Measurements from ENCODE around the gene ST8SIA2. TPM values are rescaled to one million over a fixed set of nuclear protein-coding genes. Genes with fewer than 3 reads are reported as not detected.

The ST8SIA2 gene
- total RNA-seq, 2 experiments from 2014 or later: not detected

DNA sequence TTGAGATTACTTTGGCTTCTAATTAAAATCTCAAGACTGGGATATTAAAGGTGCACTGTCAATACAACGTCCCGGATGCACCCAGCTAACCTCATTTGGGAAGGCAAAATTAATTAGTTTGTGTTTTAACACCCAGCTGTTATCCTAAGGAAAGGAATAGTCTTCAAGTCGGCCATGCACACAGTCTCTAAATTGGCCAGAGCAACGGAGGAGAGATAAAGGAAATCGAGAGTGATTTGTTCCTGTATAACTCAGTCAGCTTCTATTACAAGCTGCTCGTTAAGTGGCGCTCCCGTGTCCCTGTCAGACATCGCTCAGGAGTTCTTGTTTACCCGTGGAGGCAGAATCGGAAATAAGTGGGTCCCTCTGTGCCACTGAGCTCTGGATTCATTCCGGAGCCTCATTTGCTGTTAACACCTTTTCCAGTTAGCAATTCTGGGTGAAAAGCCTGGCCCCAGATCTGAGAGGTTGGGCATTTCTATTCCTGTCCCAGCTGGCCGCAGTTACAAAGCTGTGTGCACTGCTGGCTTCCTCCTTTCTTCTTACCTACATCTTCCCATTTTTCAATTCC lies 63.9 kb downstream of the ST8SIA2 start:
- no peak for DNase-seq
- Histone ChIP-seq H3K36me3 (ENCODE audit: insufficient read depth, low read length) (no peaks in the 10 kb centered on the region), H3K27me3 (ENCODE audit: control insufficient read depth in 1 of 2, insufficient read depth in 2 of 2, low read length in 2 of 2) (peaks cover 0 to 5% of the 10 kb centered on the region in 2 experiments), H3K4me3 (ENCODE audit: low read length) (no peak overlapping the region), H3K9me3 (ENCODE audit: control insufficient read depth in 1 of 2, insufficient read depth in 1 of 2, low read length in 2 of 2) (no peaks in the 10 kb centered on the region), H3K4me1 (ENCODE audit: insufficient read depth, low read length) (no peaks in the 10 kb centered on the region), H3K27ac (ENCODE audit: low read depth in 1 of 2, low read length in 2 of 2) (no peak overlapping the region)
- intact Hi-C loops (cut with DNase I, micrococcal nuclease): no loop called here
- TF ChIP-seq, protein P1, sequence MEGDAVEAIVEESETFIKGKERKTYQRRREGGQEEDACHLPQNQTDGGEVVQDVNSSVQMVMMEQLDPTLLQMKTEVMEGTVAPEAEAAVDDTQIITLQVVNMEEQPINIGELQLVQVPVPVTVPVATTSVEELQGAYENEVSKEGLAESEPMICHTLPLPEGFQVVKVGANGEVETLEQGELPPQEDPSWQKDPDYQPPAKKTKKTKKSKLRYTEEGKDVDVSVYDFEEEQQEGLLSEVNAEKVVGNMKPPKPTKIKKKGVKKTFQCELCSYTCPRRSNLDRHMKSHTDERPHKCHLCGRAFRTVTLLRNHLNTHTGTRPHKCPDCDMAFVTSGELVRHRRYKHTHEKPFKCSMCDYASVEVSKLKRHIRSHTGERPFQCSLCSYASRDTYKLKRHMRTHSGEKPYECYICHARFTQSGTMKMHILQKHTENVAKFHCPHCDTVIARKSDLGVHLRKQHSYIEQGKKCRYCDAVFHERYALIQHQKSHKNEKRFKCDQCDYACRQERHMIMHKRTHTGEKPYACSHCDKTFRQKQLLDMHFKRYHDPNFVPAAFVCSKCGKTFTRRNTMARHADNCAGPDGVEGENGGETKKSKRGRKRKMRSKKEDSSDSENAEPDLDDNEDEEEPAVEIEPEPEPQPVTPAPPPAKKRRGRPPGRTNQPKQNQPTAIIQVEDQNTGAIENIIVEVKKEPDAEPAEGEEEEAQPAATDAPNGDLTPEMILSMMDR (IDR thresholded peaks at IDR 0.05): no peak
- H3K9me3 Mint-ChIP-seq: no peaks in the 10 kb centered on the region
- H3K4me3 Mint-ChIP-seq: no peak overlapping the region
- no peaks in the 10 kb centered on the region for H3K36me3 Mint-ChIP-seq (ENCODE audit: low read depth)
- no peaks in the 10 kb centered on the region for H3K27me3 Mint-ChIP-seq
- ATAC-seq (ENCODE audit: poor library complexity): no peak
- no peaks in the 10 kb centered on the region for H3K4me1 Mint-ChIP-seq (ENCODE audit: low read depth)
- POLR2A ChIA-PET: no interaction called here
- CTCF ChIA-PET: no interaction called here
- no peak overlapping the region for H3K27ac Mint-ChIP-seq

DNA sequence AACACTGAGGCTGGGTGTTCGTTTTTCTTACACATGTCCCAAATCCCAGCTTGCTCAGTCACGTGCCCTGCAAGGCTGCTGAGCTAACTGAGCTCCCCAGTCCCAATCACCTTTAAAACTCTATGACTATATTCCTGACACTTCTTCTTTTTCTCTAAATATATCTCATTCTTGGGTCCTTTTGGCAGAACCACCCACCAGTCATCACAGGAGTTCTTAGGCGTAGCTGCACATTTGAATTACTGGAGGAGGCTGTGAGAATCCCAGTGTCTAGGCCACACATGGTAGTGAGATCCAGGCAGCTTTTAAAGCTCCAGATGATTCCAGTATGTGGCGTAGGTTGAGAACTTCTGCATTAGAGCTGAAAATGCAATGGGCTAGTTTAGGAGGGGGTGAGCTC lies 66.3 kb downstream of the ST8SIA2 start:
- ATAC-seq (ENCODE audit: poor library complexity) (no peak), DNase-seq (no peak)
- Mint-ChIP-seq H3K4me3 (no peak overlapping the region), H3K27ac (no peak overlapping the region), H3K27me3 (no peaks in the 10 kb centered on the region), H3K36me3 (ENCODE audit: low read depth) (no peaks in the 10 kb centered on the region), H3K4me1 (ENCODE audit: low read depth) (no peaks in the 10 kb centered on the region), H3K9me3 (no peaks in the 10 kb centered on the region)
- no peak overlapping the region for H3K4me3 ChIP-seq (ENCODE audit: low read length)
- CTCF ChIA-PET: no interaction called here
- peaks cover 0 to 3% of the 10 kb centered on the region in 2 experiments for H3K27me3 ChIP-seq (ENCODE audit: control insufficient read depth in 1 of 2, insufficient read depth in 2 of 2, low read length in 2 of 2)
- no peaks in the 10 kb centered on the region for H3K9me3 ChIP-seq (ENCODE audit: control insufficient read depth in 1 of 2, insufficient read depth in 1 of 2, low read length in 2 of 2)
- H3K27ac ChIP-seq (ENCODE audit: low read depth in 1 of 2, low read length in 2 of 2): no peak overlapping the region
- H3K36me3 ChIP-seq (ENCODE audit: insufficient read depth, low read length): no peaks in the 10 kb centered on the region
- no peaks in the 10 kb centered on the region for H3K4me1 ChIP-seq (ENCODE audit: insufficient read depth, low read length)
- TF ChIP-seq, protein P1 (IDR thresholded peaks at IDR 0.05): no peak
- intact Hi-C loops (cut with DNase I, micrococcal nuclease): no loop called here
- POLR2A ChIA-PET: no interaction called here

DNA sequence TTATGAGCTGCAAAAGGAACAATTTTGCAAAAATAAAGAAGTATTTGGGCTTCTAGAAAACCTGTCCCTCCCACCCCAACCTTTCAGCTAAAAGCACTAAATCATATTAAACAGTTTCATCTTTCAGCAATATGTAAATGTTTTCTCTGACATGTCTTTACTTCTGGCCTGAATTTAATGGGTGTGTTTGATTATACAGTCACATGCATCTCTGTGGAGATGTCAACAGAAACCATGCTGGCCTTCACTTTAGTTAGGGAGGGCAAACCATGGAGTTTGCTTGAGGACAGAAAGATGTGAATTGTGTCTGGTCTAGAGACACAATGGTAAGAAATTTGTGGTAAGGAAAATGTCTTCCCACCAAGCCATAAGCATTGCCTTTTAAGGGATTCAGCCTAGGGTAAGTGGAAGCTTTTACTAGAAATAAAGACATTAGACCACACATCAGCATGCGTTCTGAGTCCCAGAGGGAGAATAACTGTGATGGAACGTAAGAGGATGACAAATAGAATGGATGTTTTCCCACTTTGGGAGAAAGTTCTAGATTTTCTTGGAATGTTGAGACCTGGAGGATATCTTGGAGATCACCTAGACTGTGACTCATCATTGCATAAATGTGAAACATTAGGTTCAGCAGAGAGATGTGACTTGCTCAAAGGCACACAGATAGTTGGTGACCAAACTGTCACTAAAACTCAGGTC lies 68.9 kb downstream of the ST8SIA2 start:
- no peak overlapping the region for H3K27ac ChIP-seq (ENCODE audit: low read depth in 1 of 2, low read length in 2 of 2)
- ChIA-PET POLR2A (no interaction called here), CTCF (no interaction called here)
- H3K9me3 ChIP-seq (ENCODE audit: control insufficient read depth in 1 of 2, insufficient read depth in 1 of 2, low read length in 2 of 2): no peaks in the 10 kb centered on the region
- H3K36me3 ChIP-seq (ENCODE audit: insufficient read depth, low read length): no peaks in the 10 kb centered on the region
- ATAC-seq (ENCODE audit: poor library complexity) (no peak), DNase-seq (no peak)
- no peaks in the 10 kb centered on the region for H3K27me3 Mint-ChIP-seq
- no peak overlapping the region for H3K4me3 ChIP-seq (ENCODE audit: low read length)
- H3K27ac Mint-ChIP-seq: no peak overlapping the region
- TF ChIP-seq, protein P1 (IDR thresholded peaks at IDR 0.05): no peak
- H3K4me1 ChIP-seq (ENCODE audit: insufficient read depth, low read length): no peaks in the 10 kb centered on the region
- intact Hi-C loops (cut with DNase I, micrococcal nuclease): no loop called here
- H3K9me3 Mint-ChIP-seq: no peaks in the 10 kb centered on the region
- no peaks in the 10 kb centered on the region for H3K27me3 ChIP-seq (ENCODE audit: control insufficient read depth in 1 of 2, insufficient read depth in 2 of 2, low read length in 2 of 2)
- no peaks in the 10 kb centered on the region for H3K36me3 Mint-ChIP-seq (ENCODE audit: low read depth)
- no peaks in the 10 kb centered on the region for H3K4me1 Mint-ChIP-seq (ENCODE audit: low read depth)
- H3K4me3 Mint-ChIP-seq: no peak overlapping the region

All from CD4-positive, alpha-beta T cell (primary cell).